ENCODE results near the gene TNNI2.

- no peak for TF ChIP-seq CTCF (IDR thresholded peaks at IDR 0.05)
- TF ChIP-seq MXI1 (IDR thresholded peaks at IDR 0.05; ENCODE audit: low read depth, low read length) = no peak
- no peak for TF ChIP-seq JUND (IDR thresholded peaks at IDR 0.05)
- no peak for TF ChIP-seq POLR2AphosphoS5 (IDR thresholded peaks at IDR 0.05; ENCODE audit: low read depth, low read length)
- TF ChIP-seq REST (IDR thresholded peaks at IDR 0.05; ENCODE audit: low read depth, low read length) = no peak
- TF ChIP-seq YY1 (IDR thresholded peaks at IDR 0.05; ENCODE audit: low read depth) = no peak
- TF ChIP-seq RXRA (IDR thresholded peaks at IDR 0.05; ENCODE audit: borderline replicate concordance, low read depth) = no peak
- TF ChIP-seq USF2 (IDR thresholded peaks at IDR 0.05; ENCODE audit: borderline replicate concordance, low read depth, low read length) = no peak
- TF ChIP-seq USF1 (IDR thresholded peaks at IDR 0.05; ENCODE audit: borderline replicate concordance, low read depth) = no peak
- TF ChIP-seq RFX5 (IDR thresholded peaks at IDR 0.05; ENCODE audit: low read length) = no peak
Measured at GRCh38 chr11:1793081-1793480, 45.7 kb upstream of the TNNI2 start.

Measured in SK-N-SH (cell line).